SIG-M5 treated with dmso at 0.1 percent for 504 hours (cell line): ENCODE results near the gene MTX1.
"Not testable (repeated sequence)": the region's sequence is repeated elsewhere in the genome, so short reads cannot be mapped to it uniquely, and the experiment has no call there.

Experiments used
- DNase-seq: peaks from one replicate; lab custom pipeline; 2025; ENCODE audit not compliant: unreplicated experiment; lab: John Stamatoyannopoulos, UW

MTX1 gene

GRCh38 chr1:155206891-155207805, 1.3 kb upstream of the MTX1 start:
- DNase-seq = peak; percentile 86

DNA sequence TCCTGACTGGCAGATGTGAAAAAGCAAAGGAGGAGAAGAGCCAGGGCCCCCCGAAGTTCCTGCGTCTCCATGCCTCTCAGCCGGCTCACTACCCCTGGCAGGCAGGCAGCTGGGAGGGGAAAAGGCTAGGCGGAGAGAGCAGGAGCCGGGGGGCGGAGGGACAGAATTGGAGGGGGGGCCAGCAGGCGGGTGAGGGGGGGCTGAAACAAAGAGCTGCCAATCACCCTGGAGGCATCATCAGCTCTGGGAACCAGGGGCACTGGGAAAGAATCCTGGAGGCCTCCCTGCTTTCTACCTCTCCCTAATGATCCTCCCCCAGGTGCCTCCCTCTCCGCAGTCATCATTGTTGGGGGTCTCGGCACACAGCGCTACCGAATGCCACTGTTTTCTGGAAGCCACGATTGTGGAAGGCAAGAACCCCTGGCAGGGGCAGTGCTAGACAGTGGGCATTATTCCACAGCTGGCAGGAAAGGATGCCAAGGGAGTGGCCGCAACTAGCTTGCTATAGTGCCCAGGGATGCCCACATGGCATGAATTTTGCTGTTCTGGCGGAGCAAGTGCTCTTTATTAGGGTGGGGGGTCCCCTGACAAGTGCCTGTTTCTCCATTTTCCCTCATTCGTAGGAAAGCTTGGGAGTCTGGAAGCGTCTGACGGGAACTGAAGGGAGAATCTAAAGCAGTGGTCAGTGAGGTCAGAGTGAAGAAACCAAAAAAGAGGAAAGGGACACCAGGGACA, 522 bp upstream of the MTX1 start, which contains the start of gene THBS3:
THBS3 (minus strand) TSS at position 92 of the 735 bp plus-strand sequence; CDS start at position 71, 21 bp downstream.
- no peak for DNase-seq

GRCh38 chr1:155209312-155209721, 822 bp downstream of the MTX1 start:
- no peak for DNase-seq

GRCh38 chr1:155210314-155211104, 2.0 kb downstream of the MTX1 start:
- peak; percentile 82 for DNase-seq

GRCh38 chr1:155211381-155212050, 3.0 kb downstream of the MTX1 start:
- not testable (repeated sequence) for DNase-seq

- DNase-seq = not testable (repeated sequence)
Measured at GRCh38 chr1:155212051-155212440, 3.6 kb downstream of the MTX1 start.

GRCh38 chr1:155214702-155215101, 6.2 kb downstream of the MTX1 start:
- not testable (repeated sequence) for DNase-seq

DNA sequence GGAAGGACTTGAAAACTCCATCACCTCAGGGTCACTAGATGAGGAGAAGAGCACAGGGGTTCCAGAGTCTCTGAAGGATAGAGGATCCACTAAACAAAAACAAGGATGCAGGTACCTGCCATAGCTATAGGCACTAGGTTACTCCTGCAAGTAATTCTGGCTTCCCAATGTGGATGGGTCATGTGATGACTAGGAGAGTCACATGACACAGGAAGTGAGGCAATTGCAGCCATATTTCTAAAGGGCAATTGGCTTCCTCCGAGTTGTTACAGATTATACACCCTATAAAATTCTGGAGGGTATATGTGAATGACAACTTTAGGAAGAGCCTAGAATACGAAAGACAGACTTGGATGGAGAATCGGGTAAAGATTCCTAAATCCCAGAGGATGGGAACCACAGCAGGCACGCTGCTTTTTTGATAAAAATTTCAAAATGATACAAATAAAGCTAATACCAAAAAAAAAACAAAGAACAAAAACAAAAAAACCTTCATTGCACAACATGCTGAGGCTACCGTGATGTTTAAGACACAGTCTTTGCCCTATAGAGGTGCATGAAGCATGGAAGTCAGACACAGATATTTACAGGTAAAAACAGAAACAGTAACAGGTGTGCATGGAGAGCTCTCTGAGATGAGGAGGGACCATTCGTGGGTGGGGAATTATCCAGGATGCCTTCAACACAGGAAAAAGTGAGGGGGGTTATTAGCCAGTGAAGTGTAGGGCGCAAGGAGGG, 10.5 kb downstream of the MTX1 start:
- peak; percentile 56 for DNase-seq

- peak; percentile 34 for DNase-seq
Measured at GRCh38 chr1:155219592-155220031, 11.1 kb downstream of the MTX1 start.

DNA sequence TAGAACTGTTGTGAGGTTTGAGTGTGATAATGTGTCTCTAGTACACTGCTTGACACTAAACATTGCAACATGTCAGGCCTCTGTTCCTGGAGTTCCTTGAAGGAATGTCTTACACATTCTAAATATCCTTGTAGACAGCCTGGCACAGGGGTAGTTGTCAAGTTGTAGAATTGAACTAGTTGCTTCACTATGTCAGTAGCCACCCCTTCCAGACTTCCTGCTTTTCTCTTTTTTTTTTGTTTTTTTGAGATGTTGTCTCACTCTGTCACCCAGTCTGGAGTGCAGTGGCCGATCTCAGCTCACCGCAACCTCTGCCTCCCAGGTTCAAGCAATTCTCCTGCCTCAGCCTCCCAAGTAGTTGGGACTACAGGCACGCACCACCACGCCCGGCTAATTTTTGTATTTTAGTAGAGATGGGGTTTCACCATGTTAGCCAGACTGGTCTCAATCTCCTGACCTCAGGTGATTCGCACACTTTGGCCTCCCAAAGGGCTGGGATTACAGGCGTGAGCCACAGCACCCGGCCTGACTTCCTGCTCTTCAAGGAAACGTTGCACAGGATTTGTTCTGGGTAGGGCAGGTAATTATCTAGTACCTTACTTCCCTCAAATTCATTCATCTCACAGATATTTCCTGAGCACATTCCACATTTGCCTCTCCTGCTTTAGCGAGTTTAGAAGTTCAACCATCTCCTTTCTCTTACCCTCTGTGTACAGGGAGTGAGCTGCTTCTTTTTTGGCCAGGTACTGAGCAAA, 11.9 kb downstream of the MTX1 start:
- DNase-seq = not testable (repeated sequence)

DNA sequence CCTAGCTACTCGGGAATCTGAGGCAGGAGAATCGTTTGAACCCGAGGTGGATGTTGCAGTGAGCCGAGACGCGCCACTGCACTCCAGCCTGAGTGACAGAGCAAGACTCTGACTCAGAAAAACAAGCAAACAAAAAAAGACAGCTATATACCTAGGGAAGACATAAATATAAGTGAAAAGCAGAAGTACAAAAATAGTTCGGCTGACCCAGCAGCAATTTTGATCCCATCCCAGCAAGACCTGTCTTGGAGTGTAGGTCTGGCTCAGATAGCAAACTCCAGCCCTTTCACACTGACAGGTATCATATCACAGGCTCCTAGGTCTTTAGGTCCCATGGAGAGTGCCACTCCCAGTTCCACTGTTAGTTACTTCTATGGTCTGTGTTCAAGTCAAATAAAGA, 14.6 kb downstream of the MTX1 start:
- peak; percentile 84 for DNase-seq

DNA sequence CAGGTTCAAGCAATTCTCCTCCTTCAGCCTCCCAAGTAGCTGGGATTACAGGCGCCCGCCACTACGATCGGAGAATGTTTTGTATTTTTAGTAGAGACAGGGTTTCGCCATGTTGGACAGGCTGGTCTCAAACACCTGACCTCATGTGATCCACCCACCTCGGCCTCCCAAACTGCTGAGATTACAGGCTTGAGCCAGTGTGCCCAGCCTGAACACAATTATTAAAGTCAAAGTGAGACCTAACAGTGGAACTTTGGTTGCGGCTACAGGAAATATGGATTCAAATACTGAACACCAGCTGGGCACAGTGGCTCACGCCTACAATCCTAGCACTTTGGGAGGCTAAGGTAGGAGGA, 16.9 kb downstream of the MTX1 start:
- not testable (repeated sequence) for DNase-seq

DNA sequence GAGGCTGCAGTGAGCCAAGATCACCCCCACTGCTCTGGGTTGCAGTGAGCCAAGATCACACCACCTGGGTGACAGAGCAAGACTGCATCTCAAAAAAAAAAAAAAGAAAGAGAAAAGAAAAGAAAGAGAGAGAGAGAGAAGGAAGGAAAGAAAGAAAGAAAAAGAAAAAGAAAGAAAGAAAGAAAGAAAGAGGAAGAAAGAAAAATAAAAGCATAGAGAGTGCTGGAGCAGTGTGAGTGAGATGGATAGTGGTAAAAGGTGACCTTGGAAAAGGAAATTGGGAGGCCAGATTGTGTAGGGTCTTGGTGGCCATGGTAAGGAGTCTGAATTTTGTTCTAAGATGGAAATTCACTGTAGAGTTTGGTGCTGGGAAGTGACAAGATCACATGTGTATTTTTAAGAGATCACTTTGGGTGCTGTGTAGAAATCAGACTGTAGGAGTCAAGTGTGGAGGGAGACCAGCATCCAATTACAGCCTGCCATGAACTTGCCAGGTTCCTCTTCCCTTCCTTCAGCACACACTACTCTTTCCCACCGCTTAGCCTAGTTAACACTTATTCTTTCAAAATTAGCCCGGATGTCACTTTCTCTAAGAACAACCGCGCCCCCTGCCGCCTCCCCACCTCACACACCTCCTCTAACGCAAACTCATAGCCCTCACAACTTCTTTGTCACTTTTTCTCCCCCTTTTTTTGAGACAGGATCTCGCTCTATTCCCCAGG, 17.9 kb downstream of the MTX1 start:
- DNase-seq = peak; percentile 99

DNA sequence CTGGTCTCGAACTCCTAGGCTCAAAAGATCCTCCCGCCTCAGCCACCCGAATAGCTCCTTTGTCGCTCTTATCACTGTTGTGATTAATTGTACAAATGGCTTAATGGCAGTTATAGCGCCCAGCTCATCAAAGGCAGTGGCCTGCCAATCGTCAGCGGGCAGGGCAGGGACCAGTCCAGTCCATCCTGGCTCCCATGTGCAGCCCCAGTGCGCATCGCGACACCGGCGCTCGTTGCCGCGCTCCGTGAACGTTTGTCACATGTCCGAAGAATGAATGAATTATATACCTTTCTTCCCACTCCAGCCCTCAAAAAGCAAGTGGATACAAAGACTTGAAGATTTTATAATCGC, 18.4 kb downstream of the MTX1 start:
- DNase-seq = no peak

- DNase-seq = peak; percentile 100
Measured at GRCh38 chr1:155227261-155228095, 19.0 kb downstream of the MTX1 start.

DNA sequence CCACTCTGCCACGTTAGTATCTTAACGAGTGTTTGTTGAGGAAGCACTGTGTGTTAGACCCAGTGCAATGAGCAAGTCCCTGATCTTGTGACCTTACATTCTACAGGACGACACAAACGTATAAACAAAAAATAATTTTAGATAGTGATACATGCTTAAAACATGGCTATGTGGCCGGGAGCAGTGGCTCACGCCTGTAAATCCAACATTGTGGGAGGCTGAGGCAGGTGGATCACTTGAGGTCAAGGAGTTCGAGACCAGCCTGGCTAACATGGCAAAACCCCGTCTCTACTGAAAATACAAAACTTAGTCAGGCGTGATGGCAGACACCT, 19.6 kb downstream of the MTX1 start:
- no peak for DNase-seq

GRCh38 chr1:155231302-155231701, 22.8 kb downstream of the MTX1 start:
- DNase-seq = not testable (repeated sequence)
